WTC11 (cell line): ENCODE data around the gene HOMER1.

Experiments used
- ATF2 ChIP-seq: sonication (generic); formaldehyde crosslinking; IDR thresholded peaks from 2 replicates; pipeline ENCODE4 v1.8.1; 2022; ENCODE audit warnings: low read depth, missing genetic modification reagents, borderline replicate concordance
- ATF3 ChIP-seq: sonication (generic); formaldehyde crosslinking; conservative IDR thresholded peaks from 2 replicates; pipeline ENCODE4 v1.8.1; 2022; ENCODE audit warnings: mild to moderate bottlenecking, missing genetic modification reagents
- ATF6 ChIP-seq: sonication (generic); formaldehyde crosslinking; IDR thresholded peaks from 2 replicates; pipeline ENCODE4 v1.8.1; 2023; ENCODE audit warnings: mild to moderate bottlenecking, missing genetic modification reagents
- CREM ChIP-seq: sonication (generic); formaldehyde crosslinking; IDR thresholded peaks from 2 replicates; pipeline ENCODE4 v1.8.1; 2022; ENCODE audit warnings: mild to moderate bottlenecking, missing genetic modification reagents, moderate library complexity
- CTCF ChIP-seq: fragments of 200-600 bp; IDR thresholded peaks from 2 replicates; pipeline ENCODE4 v1.8.0; 2022; ENCODE audit warnings: antibody characterized with exemption
- E2F5 ChIP-seq: sonication (generic); formaldehyde crosslinking; IDR thresholded peaks from 2 replicates; pipeline ENCODE4 v1.8.1; 2022; ENCODE audit warnings: mild to moderate bottlenecking, moderate library complexity, missing genetic modification reagents
- ELF4 ChIP-seq: sonication (generic); formaldehyde crosslinking; IDR thresholded peaks from 2 replicates; pipeline ENCODE4 v1.8.1; 2022; ENCODE audit warnings: low read depth, mild to moderate bottlenecking, moderate library complexity, missing genetic modification reagents
- NR2C2 ChIP-seq: sonication (generic); formaldehyde crosslinking; IDR thresholded peaks from 2 replicates; pipeline ENCODE4 v1.8.0; 2022; ENCODE audit warnings: mild to moderate bottlenecking, missing genetic modification reagents
- USF1 ChIP-seq: sonication (generic); formaldehyde crosslinking; IDR thresholded peaks from 2 replicates; pipeline ENCODE4 v1.8.0; 2022; ENCODE audit warnings: mild to moderate bottlenecking, missing genetic modification reagents
- ZBTB43 ChIP-seq: sonication (generic); formaldehyde crosslinking; IDR thresholded peaks from 2 replicates; pipeline ENCODE4 v1.8.1; 2023; ENCODE audit warnings: mild to moderate bottlenecking, missing genetic modification reagents
- ZNF138 ChIP-seq: sonication (generic); formaldehyde crosslinking; conservative IDR thresholded peaks from 2 replicates; pipeline ENCODE4 v1.8.1; 2022; ENCODE audit warnings: mild to moderate bottlenecking, moderate library complexity, missing genetic modification reagents
- ZNF317 ChIP-seq: sonication (generic); formaldehyde crosslinking; IDR thresholded peaks from 2 replicates; pipeline ENCODE4 v1.8.1; 2023; ENCODE audit warnings: low read depth, mild to moderate bottlenecking, moderate library complexity, missing genetic modification reagents, borderline replicate concordance

GRCh38 chr5:79491690-79492317 is 22.1 kb downstream of the HOMER1 start:
- TF ChIP-seq CTCF: no peak
- TF ChIP-seq USF1 (CRISPR knock-in tag): no peak
- no peak for TF ChIP-seq ZBTB43 (CRISPR knock-in tag)
- no peak for TF ChIP-seq CREM (CRISPR knock-in tag)
- no peak for TF ChIP-seq ELF4 (CRISPR knock-in tag)
- no peak for TF ChIP-seq ATF6 (CRISPR knock-in tag)
- no peak for TF ChIP-seq ATF3 (CRISPR knock-in tag)
- TF ChIP-seq ZNF317 (CRISPR knock-in tag): no peak
- no peak for TF ChIP-seq E2F5 (CRISPR knock-in tag)
- TF ChIP-seq NR2C2 (CRISPR knock-in tag): no peak
- TF ChIP-seq ZNF138: no peak
- TF ChIP-seq ATF2 (CRISPR knock-in tag): no peak
